OCI-LY7 (cell line): ENCODE results near the gene ZNF148.

ENCODE experiments used
- EZH2phosphoT487 ChIP-seq: fragments of 200-600 bp; sonication (generic); IDR thresholded peaks from 2 replicates; pipeline ENCODE4 v1.6.1; 2018; ENCODE audit warnings: low read depth, borderline replicate concordance, mild to moderate bottlenecking, mixed run types, antibody characterized with exemption, low read length, moderate library complexity, mixed read lengths
- TF ChIP-seq, protein P1 (sequence below): fragments of 200-600 bp; sonication (generic); conservative IDR thresholded peaks from 2 replicates; pipeline ENCODE4 v1.5.1; 2014; ENCODE audit warnings: mild to moderate bottlenecking, antibody characterized with exemption, low read length, moderate library complexity, mixed read lengths

DNA sequence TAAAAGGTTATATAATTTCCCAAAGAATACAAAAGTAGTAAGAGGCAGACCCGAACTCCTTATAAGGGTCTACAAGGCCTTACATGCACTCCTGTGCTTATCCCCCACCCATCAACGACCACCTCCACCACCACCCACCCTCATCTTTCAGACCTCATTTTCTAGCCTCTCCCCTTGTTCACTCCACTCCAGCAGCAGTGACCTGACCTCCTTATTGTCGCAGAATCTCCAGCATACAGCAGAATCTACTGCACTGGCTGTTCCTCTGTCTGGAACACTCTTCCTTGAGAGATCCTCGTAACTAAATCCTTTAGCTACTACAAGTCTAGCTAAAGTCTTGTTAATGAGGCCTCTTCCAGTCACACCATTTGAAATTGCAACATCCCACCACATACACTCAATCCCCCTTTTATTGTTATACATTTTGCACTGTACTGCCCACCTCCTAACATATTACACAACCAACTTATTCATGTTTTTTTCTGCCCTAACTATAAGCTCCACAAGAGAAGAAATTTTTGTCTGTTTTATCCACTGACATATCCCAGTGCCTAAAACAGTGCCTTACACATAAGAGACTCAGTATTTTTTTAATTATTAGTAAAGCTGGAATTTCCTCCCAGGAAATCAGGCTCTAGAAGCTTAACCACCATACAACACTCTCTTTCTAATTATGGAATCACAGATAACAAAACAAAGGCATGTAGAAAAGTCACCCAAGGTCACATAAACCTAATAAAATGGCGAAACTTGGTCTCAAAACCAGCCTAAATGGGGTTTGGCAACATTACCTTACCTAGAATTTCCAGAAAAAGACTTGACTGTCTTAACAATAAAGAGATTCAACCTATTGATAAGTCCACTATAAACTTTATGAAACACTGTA, 40.2 kb downstream of the ZNF148 start:
- TF ChIP-seq, protein P1, sequence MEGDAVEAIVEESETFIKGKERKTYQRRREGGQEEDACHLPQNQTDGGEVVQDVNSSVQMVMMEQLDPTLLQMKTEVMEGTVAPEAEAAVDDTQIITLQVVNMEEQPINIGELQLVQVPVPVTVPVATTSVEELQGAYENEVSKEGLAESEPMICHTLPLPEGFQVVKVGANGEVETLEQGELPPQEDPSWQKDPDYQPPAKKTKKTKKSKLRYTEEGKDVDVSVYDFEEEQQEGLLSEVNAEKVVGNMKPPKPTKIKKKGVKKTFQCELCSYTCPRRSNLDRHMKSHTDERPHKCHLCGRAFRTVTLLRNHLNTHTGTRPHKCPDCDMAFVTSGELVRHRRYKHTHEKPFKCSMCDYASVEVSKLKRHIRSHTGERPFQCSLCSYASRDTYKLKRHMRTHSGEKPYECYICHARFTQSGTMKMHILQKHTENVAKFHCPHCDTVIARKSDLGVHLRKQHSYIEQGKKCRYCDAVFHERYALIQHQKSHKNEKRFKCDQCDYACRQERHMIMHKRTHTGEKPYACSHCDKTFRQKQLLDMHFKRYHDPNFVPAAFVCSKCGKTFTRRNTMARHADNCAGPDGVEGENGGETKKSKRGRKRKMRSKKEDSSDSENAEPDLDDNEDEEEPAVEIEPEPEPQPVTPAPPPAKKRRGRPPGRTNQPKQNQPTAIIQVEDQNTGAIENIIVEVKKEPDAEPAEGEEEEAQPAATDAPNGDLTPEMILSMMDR = no peak
- no peak for TF ChIP-seq EZH2phosphoT487
